Endothelial cell of umbilical vein (primary cell): ENCODE data around the gene OOEP.

Experiments used
- CTCF ChIP-seq, 2 donors: IDR thresholded peaks; 1 replicate in 1 of 2; 2 replicates in 1 of 2; pipeline ENCODE4 v1.5.1; 2011; ENCODE audit warnings: low read length in 2 of 2, mild to moderate bottlenecking in 2 of 2, moderate library complexity in 2 of 2, control low read depth in 1 of 2, inconsistent platforms in 1 of 2, low read depth in 1 of 2; ENCODE audit not compliant: insufficient read depth in 1 of 2; ENCODE audit errors: extremely low read depth in 1 of 2
- POLR2AphosphoS5 ChIP-seq: IDR thresholded peaks from 2 replicates; pipeline ENCODE4 v1.6.1; 2012; ENCODE audit warnings: low read depth, mild to moderate bottlenecking, control low read depth, low read length, moderate library complexity; ENCODE audit not compliant: insufficient read depth

- TF ChIP-seq CTCF (IDR thresholded peaks at IDR 0.05; ENCODE audit: extremely low read depth in 1 of 2, insufficient read depth in 1 of 2, low read depth in 1 of 2, low read length in 2 of 2) (no peak), POLR2AphosphoS5 (no peak)
Measured at GRCh38 chr6:73343164-73343563, 26.5 kb downstream of the OOEP start.
